GM12891 (cell line): ENCODE measurements around the gene MACO1.

Experiments
- DNase-seq: peaks from one replicate; pipeline ENCODE4 v3.0.0; 2011; ENCODE audit warnings: low spot score; ENCODE audit not compliant: insufficient read length
- FAIRE-seq: peaks from 2 replicates; lab custom pipeline; 2011; peaks lifted over from hg19 to GRCh38; lab: Jason Lieb, UNC
- PAX5 ChIP-seq: IDR thresholded peaks from 2 replicates; pipeline ENCODE4 v1.6.1; 2011; ENCODE audit warnings: low read length, moderate library complexity, mild to moderate bottlenecking; ENCODE audit not compliant: insufficient read depth, severe bottlenecking
- POLR2A ChIP-seq: IDR thresholded peaks from 2 replicates; pipeline ENCODE4 v1.6.1; 2011; ENCODE audit warnings: low read depth, low read length, control low read depth
- POLR2AphosphoS5 ChIP-seq: IDR thresholded peaks from 2 replicates; pipeline ENCODE4 v1.6.1; 2011; ENCODE audit warnings: low read depth, low read length, control low read depth
- POU2F2 ChIP-seq: IDR thresholded peaks from 2 replicates; pipeline ENCODE4 v1.6.1; 2011; ENCODE audit warnings: low read depth, mild to moderate bottlenecking, control low read depth, low read length, moderate library complexity
- SPI1 ChIP-seq: IDR thresholded peaks from 2 replicates; pipeline ENCODE4 v1.6.1; 2011; ENCODE audit warnings: low read depth, low read length, control low read depth
- TAF1 ChIP-seq: IDR thresholded peaks from 2 replicates; pipeline ENCODE4 v1.6.1; 2011; ENCODE audit warnings: low read depth, low read length, control low read depth

The MACO1 gene

GRCh38 chr1:25538191-25538767 is 107.6 kb downstream of the MACO1 start:
- no peak for FAIRE-seq
- TF ChIP-seq POU2F2 (no peak), PAX5 (no peak), SPI1 (no peak), TAF1 (no peak), POLR2AphosphoS5 (no peak)

GRCh38 chr1:25540750-25541342 is 110.1 kb downstream of the MACO1 start:
- no peak for TF ChIP-seq POLR2AphosphoS5
- no peak for TF ChIP-seq POLR2A
- TF ChIP-seq PAX5, result no peak
- no peak for TF ChIP-seq SPI1
- TF ChIP-seq TAF1, result no peak
- TF ChIP-seq POU2F2, result no peak
- DNase-seq (no peak), FAIRE-seq (no peak)

More at GRCh38 chr1:25538191-25538767, 107.6 kb downstream of the MACO1 start:
- no peak for DNase-seq

GRCh38 chr1:25541425-25541824 is 110.7 kb downstream of the MACO1 start:
- DNase-seq (no peak), FAIRE-seq (no peak)
- no peak for TF ChIP-seq TAF1
- no peak for TF ChIP-seq POLR2AphosphoS5
- no peak for TF ChIP-seq PAX5
- TF ChIP-seq POLR2A, result no peak
- no peak for TF ChIP-seq SPI1
- no peak for TF ChIP-seq POU2F2

- TF ChIP-seq SPI1 (no peak), POLR2A (no peak), TAF1 (no peak), PAX5 (no peak), POU2F2 (no peak), POLR2AphosphoS5 (no peak)
- FAIRE-seq (no peak), DNase-seq (no peak)
Measured at GRCh38 chr1:25541889-25542658, 111.4 kb downstream of the MACO1 start.

GRCh38 chr1:25543005-25543424 is 112.3 kb downstream of the MACO1 start:
- FAIRE-seq (no peak), DNase-seq (no peak)
- no peak for TF ChIP-seq POU2F2

GRCh38 chr1:25543425-25544242 is 112.9 kb downstream of the MACO1 start, which contains the start of gene LDLRAP1:
Gene LDLRAP1, plus strand, starts transcription at chr1:25543606. Its CDS starts 93 bp downstream, at chr1:25543699.
- no peak for TF ChIP-seq POLR2A
- TF ChIP-seq POLR2AphosphoS5, result no peak
- TF ChIP-seq POU2F2, result no peak
- TF ChIP-seq PAX5, result no peak
- TF ChIP-seq TAF1, result no peak
- TF ChIP-seq SPI1, result no peak
- peak; percentile 98 for FAIRE-seq

GRCh38 chr1:25544243-25544764 is 113.6 kb downstream of the MACO1 start:
- no peak for DNase-seq
- TF ChIP-seq POLR2A, result no peak
- no peak for TF ChIP-seq POU2F2
- TF ChIP-seq TAF1, result no peak
- no peak for TF ChIP-seq PAX5
- peak; percentile 57 for FAIRE-seq

More at GRCh38 chr1:25543425-25544242, 112.9 kb downstream of the MACO1 start, which contains the start of gene LDLRAP1:
- peak; percentile 84 for DNase-seq

GRCh38 chr1:25544819-25545218 is 114.1 kb downstream of the MACO1 start:
- TF ChIP-seq PAX5 (no peak), POLR2AphosphoS5 (no peak), SPI1 (no peak), POLR2A (no peak), TAF1 (no peak), POU2F2 (no peak)
- no peak for DNase-seq
- no peak for FAIRE-seq

GRCh38 chr1:25545767-25546166 is 115.1 kb downstream of the MACO1 start:
- FAIRE-seq (no peak), DNase-seq (no peak)
- TF ChIP-seq PAX5, result no peak

GRCh38 chr1:25546193-25546592 is 115.5 kb downstream of the MACO1 start:
- TF ChIP-seq PAX5 (no peak), POLR2AphosphoS5 (no peak), SPI1 (no peak), POU2F2 (no peak), TAF1 (no peak), POLR2A (no peak)
- no peak for DNase-seq
- FAIRE-seq, result no peak
